Medulla oblongata (tissue), 1 donor: ENCODE results near the gene CTSO.
A peak's percentile ranks its signal among the peaks of the same experiment; 100 is the strongest.
"Not testable (repeated sequence)": the region's sequence is repeated elsewhere in the genome, so short reads cannot be mapped to it uniquely, and the experiment has no call there.

ENCODE experiments used
- DNase-seq: peaks from one replicate; pipeline ENCODE4 v3.0.0-alpha.2; 2015; ENCODE audit errors: extremely low spot score

Gene CTSO

DNA sequence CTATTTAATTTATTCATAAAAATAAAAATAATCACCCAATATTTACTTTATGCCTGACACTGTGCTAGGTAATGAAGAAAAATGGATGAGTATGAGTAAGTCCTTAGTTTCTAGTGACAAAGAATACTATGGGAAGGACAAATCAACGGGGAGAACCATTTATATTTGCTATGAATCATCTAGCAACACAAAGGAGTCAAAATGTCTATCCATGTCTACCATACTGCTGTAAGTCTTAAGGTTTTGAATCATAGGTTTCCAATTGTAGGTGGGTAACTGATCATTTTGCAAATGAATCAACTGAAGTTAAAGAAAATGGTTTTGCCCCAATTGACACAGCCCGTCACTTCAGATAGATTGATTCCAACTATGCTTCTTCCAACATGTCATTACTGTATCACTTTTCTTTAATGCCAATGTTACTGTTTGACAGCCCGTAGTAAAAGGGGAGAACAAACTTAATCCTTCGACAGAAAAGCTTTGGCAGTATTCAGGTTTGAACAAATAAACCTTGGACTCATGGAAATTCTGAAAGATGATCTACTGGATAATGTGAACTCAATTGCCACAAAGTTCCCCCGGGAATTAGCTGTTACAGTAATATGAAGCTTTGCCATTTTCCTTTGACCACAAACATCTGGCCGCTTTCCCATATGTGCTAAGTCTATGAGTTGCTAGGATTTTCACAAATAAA is 47.0 kb downstream of the CTSO start:
- DNase-seq: no peak

DNA sequence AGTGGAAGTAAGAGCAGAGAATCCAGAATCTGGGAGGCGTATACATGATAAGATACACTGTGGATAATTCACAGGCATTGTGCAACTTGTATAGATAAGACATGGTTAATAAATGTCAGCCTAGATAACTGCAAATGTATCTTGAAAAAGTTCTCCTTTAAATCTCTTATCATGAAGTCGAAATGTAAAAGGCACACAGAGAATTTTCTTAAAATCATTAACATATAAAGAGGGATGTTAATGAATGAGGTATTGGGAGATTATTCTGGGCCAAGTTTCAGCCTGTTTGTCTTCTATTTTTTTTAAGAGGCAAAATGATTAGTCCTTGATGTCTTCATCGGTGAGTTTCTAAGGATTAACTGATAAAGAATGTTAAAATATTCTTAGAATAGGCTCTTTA is 49.3 kb downstream of the CTSO start:
- no peak for DNase-seq

DNA sequence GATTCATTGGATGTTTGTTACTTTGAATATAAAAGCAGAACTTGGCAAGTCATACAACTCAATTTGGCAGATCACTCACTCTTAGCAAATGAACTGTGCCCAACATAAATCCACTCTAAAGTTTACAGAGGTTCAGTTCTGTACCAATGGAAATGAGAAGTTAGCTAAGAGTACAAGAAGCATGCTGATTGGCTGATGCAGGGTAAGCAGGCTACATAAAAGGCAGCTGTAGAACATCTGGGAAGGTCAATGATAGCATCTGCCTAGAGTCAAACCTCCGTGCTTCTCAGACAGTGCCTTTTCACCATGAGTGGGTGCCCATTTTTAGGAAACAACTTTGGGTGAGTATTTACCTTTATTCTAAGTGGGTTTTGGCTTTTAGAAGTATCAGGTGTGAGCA is 50.2 kb downstream of the CTSO start, which contains the start of gene TDO2:
TDO2 (plus strand) TSS at position 244 of the 400 bp plus-strand sequence; CDS start at position 307, 63 bp downstream.
- no peak for DNase-seq

DNA sequence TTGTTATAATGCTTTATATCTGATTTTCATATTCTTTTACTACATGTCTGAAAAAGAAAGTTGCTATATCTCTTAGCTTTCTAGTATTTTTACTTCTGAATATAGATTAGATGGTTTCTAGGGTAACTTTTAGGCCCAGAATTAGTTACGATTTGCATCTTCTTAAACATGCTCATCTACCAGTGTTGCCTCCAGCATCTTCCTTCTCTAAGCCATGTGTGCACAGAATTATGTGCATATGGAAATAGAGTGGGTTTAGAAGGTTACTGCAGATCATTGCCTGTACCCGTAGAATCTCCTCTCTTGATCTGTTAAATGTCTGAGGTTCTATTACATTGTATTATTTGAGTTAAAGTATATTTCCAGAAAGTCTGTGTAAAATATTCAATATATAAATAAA is 52.7 kb downstream of the CTSO start:
- no peak for DNase-seq

DNA sequence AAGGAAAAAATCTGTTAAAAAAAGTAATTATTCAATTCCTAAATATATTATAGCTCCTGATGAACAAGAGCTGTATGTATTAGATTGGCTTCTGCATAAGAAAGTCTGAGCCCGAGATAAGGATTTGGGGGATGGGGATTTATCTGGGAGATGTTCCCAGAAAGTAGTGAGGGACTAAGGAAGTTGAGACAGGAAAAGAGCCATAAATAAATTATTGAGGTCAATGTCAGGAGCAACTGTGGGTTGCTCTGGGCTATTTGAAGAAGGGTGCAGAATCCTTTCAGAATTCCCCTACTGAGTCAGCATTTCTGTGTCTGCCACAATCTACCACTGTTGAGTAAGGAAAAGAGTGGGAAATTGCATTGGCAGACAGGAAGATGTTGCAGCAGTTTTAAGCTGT is 53.3 kb downstream of the CTSO start:
- DNase-seq: peak; percentile 30

DNA sequence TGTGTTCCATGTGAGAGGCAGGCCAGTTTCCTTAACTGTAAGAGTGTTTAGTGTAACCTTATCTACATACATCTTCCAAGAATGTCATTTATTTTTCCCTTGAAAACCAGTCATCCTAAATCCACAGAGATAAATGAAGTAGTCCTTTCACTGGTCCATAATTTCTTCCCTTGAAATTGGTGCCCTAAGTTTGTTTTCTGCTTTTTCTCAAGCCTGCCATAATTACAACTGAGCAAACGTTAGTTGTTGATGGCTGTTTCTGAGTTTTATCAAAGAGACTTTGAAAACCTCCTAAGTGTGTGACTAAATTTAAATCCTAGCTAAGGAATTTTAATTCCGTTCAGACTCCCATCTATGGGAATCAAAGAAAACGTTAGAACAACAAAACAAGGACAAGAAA is 53.8 kb downstream of the CTSO start:
- no peak for DNase-seq

DNA sequence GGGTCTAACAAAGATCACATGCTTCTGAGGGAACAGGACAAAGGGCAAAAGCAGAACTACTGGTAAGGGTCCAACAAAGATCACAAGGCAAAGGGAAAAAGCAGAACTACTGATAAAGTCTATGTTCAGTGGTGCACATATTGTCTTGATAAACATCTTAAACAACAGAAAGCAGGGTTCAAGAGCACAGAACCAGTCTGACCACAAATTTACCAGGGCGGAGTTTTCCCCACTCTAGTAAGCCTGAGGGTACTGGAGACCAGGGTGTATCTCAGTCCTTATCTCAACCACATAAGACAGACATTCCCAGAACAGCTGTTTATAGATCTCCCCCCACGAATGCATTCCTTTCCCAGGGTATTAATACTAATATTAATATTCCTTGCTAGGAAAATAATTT is 55.3 kb downstream of the CTSO start:
- DNase-seq: not testable (repeated sequence)

DNA sequence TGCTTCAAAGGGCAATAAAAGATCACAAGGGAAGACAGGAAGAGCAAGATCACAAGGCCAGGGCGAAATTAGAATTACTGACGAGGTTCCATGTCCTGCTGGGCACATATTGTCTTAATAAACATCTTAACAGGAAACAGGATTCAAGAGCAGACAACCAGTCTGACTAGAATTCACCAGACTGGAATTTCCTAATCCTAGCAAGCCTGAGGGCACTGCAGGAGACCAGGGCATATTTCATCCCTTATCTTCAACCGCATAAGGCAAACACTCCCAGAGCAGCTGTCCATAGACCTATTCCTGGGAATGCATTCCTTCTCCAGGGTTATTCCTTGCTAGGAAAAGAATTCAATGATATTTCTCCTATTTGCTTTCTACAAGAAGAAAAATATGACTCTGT is 62.6 kb downstream of the CTSO start:
- DNase-seq: no peak

DNA sequence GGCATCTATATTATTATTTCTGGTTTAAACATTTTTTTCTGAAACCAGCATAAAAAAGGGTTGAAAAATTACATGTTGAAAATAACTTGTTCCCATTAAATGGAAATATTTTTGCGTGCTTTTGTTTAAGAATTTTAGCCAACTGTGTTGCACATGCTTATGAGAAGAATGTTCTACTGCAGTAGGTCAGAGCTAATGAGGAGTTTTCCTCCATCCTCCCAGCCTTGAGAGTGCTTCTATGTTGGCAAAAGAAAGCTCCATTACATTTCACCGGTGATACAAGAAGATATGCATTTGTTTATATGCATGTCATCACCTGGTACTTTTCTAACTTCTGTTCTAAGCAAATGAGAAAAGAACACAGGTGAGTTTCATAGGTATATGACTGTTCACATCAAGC is 63.7 kb downstream of the CTSO start:
- no peak for DNase-seq

DNA sequence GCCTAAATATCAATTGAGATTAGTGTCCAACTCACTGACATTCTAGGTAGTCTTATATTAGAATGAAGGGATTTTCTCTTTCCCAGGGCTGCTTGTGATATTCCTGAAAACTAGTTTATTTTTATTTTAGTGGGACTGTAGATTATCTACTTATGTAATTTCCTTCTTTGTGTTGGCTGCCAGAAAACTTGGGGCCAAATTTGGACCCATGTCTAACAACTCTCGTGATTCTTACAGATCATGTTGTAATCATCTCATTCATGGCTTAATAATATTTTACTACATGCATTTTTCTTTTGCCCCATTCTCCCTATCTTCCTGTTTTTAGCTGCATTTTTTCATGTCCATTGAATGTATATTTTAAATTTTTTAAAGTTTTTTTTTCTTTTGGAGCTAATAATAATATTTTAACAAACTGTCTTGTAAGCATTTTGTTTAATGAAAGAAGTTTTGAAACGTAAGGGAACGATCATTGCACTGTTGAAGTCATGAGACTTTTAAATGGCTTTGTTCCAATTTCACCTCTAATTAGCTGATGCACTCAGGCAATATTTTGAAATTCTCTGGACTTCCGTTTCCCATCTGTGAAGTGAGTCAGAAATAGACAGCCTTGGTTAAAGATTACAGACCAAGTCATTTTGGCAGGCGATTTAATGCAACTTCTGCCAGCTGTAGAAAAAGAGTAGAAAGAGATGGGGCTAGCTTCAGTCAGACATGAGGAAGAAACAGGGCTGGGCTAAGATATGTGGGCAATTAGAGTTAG is 64.5 kb downstream of the CTSO start:
- peak; percentile 42 for DNase-seq

DNA sequence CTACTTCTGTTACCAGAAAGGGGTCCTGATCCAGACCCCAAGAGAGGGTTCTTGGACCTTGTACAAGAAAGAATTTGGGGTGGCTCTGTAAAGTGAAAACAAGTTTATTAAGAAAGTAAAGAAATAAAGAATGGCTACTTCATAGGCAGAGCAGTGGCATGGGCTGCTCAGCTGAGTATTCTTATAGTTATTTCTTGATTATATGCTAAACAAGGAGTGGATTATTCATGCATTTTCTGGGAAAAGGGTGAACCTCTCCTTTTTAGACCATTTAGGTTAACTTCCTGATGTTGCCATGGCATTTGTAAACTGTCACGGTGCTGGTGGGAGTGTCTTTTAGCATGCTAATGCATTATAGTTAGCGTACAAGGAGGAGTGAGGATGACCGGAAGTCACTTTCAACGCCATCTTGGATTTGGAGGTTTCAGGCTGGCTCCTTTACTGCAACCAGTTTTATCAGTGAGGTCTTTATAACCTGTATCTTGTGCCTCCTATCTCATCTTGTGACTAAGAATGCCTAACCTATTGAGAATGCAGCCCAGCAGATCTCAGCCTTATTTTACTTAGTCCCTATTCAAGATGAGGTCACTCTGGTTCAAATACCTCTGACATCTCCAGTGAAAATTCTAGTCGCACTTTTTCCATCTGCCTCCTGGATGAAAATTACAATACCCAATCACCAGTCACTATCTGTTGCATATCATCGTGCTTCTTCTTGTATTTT is 65.7 kb downstream of the CTSO start:
- DNase-seq: no peak

DNA sequence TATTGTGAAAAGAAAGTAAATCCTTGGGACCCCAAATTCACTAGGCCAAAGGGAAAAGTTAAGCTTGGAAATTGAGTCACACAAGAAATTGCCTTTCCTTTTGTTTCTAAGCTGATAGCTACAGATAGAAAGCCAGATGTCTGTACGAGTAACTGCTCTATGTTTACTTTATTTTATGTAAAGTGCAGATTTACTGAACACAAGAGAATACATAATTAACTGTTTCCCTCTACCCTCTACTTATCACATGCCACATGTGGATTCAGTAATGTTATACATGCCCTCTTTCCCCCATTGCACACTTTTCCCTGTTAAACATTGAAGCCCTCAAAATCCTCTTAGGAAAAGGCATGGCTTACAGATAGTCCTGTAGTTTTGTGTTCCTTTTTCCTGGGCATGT is 66.6 kb downstream of the CTSO start:
- no peak for DNase-seq

DNA sequence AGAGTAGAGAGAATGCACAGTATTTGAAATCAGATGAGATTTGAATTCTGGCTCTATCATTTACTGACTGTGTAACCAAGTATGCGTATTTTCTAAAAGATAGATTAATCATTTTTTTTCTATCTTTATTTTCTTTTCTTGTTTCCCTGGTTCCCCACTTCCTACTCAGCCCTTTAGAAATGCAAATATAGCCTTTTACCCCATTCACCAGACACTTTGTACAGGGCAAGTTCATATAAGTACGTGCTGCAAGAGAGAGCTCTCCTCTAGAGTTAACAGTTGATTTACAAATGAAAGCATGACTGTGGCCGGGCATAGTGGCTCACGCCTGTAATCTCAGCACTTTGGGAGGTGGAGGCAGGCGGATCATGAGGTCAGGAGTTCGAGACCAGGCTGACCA is 68.0 kb downstream of the CTSO start:
- DNase-seq: no peak

DNA sequence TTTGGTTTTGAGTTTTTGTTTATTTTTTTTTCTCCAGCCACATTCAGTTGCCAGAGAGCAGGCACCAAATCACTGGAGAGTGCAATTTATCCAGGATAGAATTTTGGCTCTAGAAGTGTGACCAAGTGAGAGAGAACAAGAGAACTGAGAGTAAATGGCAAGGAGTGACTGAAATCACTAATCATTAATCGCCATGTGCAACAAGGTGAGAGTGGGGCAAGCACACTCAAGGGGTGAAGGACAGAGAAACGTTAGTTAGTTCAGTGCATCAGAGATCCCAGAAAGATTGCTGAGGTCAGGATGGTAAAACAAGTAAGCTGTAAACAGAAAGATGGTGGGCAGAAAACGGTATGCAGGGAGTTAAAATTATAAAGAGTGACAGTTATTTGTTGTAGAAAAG is 69.8 kb downstream of the CTSO start:
- no peak for DNase-seq

DNA sequence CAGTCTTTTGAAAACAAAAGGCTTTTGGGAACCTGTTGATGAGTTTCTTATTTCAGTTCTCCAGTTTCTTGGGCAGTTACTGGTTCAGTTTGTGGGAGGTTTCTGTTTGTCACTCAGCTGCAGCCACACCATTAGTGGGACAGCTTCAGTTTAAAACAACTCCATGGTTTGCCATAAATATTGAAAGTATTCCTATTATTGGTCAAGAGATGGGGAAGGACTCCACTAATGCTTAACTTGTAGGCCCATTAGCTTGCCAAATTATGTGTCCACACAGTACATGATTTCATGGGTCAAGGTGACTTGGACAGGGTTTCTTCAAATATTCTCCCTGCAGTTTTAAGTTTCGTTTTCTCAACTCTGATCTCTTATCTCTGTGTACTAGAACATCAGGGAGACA is 72.1 kb downstream of the CTSO start:
- no peak for DNase-seq

DNA sequence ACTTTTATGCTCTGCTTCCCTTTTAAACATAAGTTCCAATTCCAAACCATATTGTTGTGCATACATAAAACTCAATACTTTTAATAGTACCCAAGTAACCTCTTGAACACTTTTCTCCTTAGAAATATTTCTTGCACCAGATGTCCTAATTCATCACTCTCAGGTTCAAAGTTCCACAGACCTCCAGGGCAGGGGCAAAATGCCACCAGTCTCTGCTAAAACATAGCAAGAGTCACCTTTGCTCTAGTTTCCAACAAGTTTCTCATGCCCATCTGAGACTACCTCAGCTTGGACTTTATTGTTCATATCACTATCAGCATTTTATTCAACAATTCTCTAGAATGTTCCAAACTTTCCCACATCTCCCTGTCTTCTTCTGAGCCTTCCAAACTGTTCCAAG is 73.9 kb downstream of the CTSO start:
- DNase-seq: no peak

DNA sequence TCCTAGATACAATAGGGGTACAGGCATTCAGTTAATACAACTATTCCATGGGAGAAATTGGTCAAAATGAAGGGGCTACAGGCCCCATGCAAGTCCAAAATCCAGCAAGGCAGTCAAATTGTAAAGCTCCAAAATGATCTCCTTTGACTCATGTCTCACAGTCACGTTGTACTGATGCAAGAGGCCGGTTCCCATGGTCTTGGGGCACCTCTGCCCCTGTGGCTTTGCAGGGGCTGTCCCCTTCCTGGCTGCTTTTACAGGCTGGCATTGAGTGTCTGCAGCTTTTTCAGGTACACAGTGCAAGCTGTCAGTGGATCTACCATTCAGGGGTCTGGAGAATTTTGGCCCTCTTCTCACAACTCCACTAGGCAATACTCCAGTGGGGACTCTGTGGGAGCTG is 75.1 kb downstream of the CTSO start:
- DNase-seq: no peak

DNA sequence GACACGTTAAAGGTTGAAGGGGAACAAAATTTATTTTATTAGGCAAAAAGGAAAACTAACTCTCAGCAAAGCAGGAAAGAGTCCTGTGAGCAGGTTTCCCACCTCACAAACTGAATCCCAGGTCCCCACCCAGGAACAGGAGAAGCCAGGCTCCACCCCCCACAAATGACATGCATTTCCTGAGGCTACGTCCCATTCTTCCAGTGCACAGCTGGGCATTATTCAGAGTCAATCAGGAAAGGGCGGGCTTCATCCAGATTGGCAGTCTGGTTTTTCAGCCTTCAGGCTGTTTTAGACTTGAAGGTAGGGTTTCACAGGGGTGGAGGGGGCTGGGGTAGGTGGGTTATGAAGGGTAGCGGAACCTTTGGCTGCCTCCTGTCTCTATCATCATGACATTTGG is 75.7 kb downstream of the CTSO start:
- DNase-seq: no peak

DNA sequence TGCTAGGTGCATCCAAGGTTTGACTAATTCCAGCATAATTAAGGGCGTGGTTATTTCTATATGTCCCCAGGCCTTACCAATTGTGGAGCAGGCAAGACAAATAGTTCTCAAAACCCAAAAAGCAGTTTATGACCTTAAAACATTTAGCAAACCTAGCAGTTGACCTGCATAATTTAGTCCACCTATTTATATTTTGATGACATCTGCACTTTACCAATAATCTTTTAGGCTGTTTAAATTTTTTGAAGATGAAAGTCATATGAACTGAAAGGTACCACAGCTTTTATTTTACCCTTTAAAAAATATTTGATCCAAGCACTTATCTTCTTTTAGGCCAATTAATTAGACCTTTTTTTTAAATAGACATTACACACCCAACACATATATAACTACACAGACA is 77.8 kb downstream of the CTSO start:
- no peak for DNase-seq
